HCT116 (cell line): ENCODE results near the gene PPM1F.

Experiments used
- CTCF ChIP-seq, 3 experiments: fragments of 200-600 bp in 1 of 3; sonication (generic) in 1 of 3; IDR thresholded peaks in 2 of 3; conservative IDR thresholded peaks in 1 of 3; 2 replicates each; pipeline ENCODE4 v1.5.1; 2012 to 2017; ENCODE audit warnings: low read depth in 2 of 3, low read length in 2 of 3, antibody characterized with exemption in 1 of 3, borderline replicate concordance in 1 of 3, control low read depth in 1 of 3, mild to moderate bottlenecking in 1 of 3, mixed read lengths in 1 of 3, mixed run types in 1 of 3, moderate library complexity in 1 of 3; ENCODE audit not compliant: insufficient read depth in 1 of 3
- FOSL1 ChIP-seq: IDR thresholded peaks from 2 replicates; pipeline ENCODE4 v1.6.1; 2012; ENCODE audit warnings: low read depth

DNA sequence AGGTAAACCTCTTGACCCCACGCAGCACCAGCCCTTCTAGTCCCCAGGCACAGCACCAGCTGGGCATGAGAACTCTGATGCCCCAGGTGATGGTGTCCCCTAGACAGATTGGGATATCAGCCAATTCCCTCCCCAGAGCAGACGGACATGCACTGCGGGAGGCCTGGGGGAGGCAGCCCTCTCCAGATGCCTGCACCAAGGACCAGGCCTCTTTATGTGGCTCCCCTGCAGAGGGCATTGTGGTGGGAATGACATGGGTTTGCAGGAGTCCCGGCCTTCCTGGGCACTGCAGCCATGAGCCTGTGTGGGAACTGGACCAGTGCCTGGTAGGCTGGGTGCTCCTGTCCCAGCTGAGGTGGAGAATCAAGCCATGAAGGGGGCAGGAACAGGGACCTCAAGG, 25.9 kb downstream of the PPM1F start:
- TF ChIP-seq FOSL1 (no peak), CTCF (IDR thresholded peaks at IDR 0.05 in 2 of 3, conservative IDR thresholded peaks at IDR 0.05 in 1 of 3; ENCODE audit: borderline replicate concordance in 1 of 3, insufficient read depth in 1 of 3, low read depth in 2 of 3, low read length in 2 of 3) (no peak)
